Measurements from ENCODE around the gene SRPX. TPM values are rescaled to one million over a fixed set of nuclear protein-coding genes. Genes with fewer than 3 reads are reported as not detected.

The SRPX gene
- total RNA-seq, 1 experiment from 2014 or later: 2.2 TPM

GRCh38 chrX:38178396-38178795 is 42.3 kb downstream of the SRPX start:
- peaks cover 4% of the 10 kb centered on the region for H3K27me3 Mint-ChIP-seq (ENCODE audit: insufficient read depth, unreplicated experiment)
- no peak for DNase-seq

GRCh38 chrX:38175139-38175538 is 45.5 kb downstream of the SRPX start:
- no peak overlapping the region for H3K27ac Mint-ChIP-seq (ENCODE audit: unreplicated experiment)
- H3K36me3 Mint-ChIP-seq (ENCODE audit: insufficient read depth, unreplicated experiment): no peaks in the 10 kb centered on the region
- TF ChIP-seq CTCF (IDR thresholded peaks at IDR 0.05; ENCODE audit: insufficient read depth in 1 of 2, low read depth in 1 of 2, low read length in 1 of 2, severe bottlenecking in 1 of 2, unreplicated experiment in 1 of 2): peak; percentile 53 to 55
- ChIA-PET POLR2A (no interaction called here), CTCF (interaction anchor here (0.9 to 1.4 kb wide), 3 partner anchors 8 to 429 kb away, joined by 3 to 7 read pairs (median 3); no protein-coding TSS in a partner anchor)
- Histone ChIP-seq H3K36me3 (ENCODE audit: control insufficient read depth, insufficient read depth, low read length) (no peaks in the 10 kb centered on the region), H3K4me1 (no peaks in the 10 kb centered on the region), H3K9me3 (no peaks in the 10 kb centered on the region), H3K4me3 (ENCODE audit: low read depth, low read length) (no peak overlapping the region), H3K27me3 (replicated peaks; ENCODE audit: control insufficient read depth, insufficient read depth, low read length) (no peaks in the 10 kb centered on the region)
- BruUV-seq (replicated peaks): no TSS peak
- peak; percentile 51 to 57 for DNase-seq
- intact Hi-C loops (cut with micrococcal nuclease; ENCODE audit: unreplicated experiment): loop anchor here (1.0 to 5.0 kb wide), 4 partner anchors 249 to 430 kb away; no protein-coding TSS in a partner anchor
- no peaks in the 10 kb centered on the region for H3K4me1 Mint-ChIP-seq (ENCODE audit: low read depth, unreplicated experiment)
- no peak overlapping the region for H3K4me3 Mint-ChIP-seq (ENCODE audit: unreplicated experiment)
- H3K27me3 Mint-ChIP-seq (ENCODE audit: insufficient read depth, unreplicated experiment): peaks cover under 1% of the 10 kb centered on the region
- H3K9me3 Mint-ChIP-seq (ENCODE audit: unreplicated experiment): no peaks in the 10 kb centered on the region

More at GRCh38 chrX:38178396-38178795, 42.3 kb downstream of the SRPX start:
- Histone ChIP-seq H3K4me3 (ENCODE audit: low read depth, low read length) (no peak overlapping the region), H3K36me3 (ENCODE audit: control insufficient read depth, insufficient read depth, low read length) (no peaks in the 10 kb centered on the region), H3K9me3 (no peaks in the 10 kb centered on the region), H3K27me3 (replicated peaks; ENCODE audit: control insufficient read depth, insufficient read depth, low read length) (no peaks in the 10 kb centered on the region), H3K4me1 (no peaks in the 10 kb centered on the region)
- H3K27ac Mint-ChIP-seq (ENCODE audit: unreplicated experiment): no peak overlapping the region
- no peak for TF ChIP-seq CTCF (IDR thresholded peaks at IDR 0.05; ENCODE audit: insufficient read depth in 1 of 2, low read depth in 1 of 2, low read length in 1 of 2, severe bottlenecking in 1 of 2, unreplicated experiment in 1 of 2)
- POLR2A ChIA-PET: no interaction called here
- CTCF ChIA-PET: no interaction called here
- no peaks in the 10 kb centered on the region for H3K4me1 Mint-ChIP-seq (ENCODE audit: low read depth, unreplicated experiment)
- H3K4me3 Mint-ChIP-seq (ENCODE audit: unreplicated experiment): no peak overlapping the region
- no peaks in the 10 kb centered on the region for H3K9me3 Mint-ChIP-seq (ENCODE audit: unreplicated experiment)
- no peaks in the 10 kb centered on the region for H3K36me3 Mint-ChIP-seq (ENCODE audit: insufficient read depth, unreplicated experiment)
- intact Hi-C loops (cut with micrococcal nuclease; ENCODE audit: unreplicated experiment): loop anchor here (5.0 kb wide), 2 partner anchors 271 to 351 kb away; no protein-coding TSS in a partner anchor
- no TSS peak for BruUV-seq (replicated peaks)

DNA sequence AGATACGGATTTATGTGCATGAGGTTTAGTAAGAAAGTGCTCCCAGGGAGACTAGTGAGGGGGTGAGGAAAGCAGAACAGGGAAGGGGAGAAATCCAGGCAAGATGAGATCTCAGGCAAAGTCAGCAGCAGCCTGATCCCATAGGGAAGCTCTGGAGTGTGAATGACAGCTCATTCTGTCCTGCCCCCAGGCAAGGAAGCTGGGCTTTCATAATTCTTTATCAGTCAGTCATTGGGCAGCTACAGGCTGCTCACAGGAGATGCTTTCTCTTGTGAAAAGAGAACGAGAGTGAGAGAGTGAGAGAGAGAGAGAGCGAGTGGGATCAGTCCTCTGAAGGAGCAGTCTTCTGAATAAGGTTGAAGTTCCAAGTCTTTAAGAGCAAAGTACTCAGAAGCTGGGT is 48.1 kb downstream of the SRPX start:
- no peaks in the 10 kb centered on the region for H3K9me3 Mint-ChIP-seq (ENCODE audit: unreplicated experiment)
- intact Hi-C loops (cut with micrococcal nuclease; ENCODE audit: unreplicated experiment): no loop called here

More for the DNA sequence above, 48.1 kb downstream of the SRPX start:
- Mint-ChIP-seq H3K27ac (ENCODE audit: unreplicated experiment) (no peak overlapping the region), H3K27me3 (ENCODE audit: insufficient read depth, unreplicated experiment) (no peaks in the 10 kb centered on the region), H3K4me3 (ENCODE audit: unreplicated experiment) (no peak overlapping the region), H3K36me3 (ENCODE audit: insufficient read depth, unreplicated experiment) (no peaks in the 10 kb centered on the region), H3K4me1 (ENCODE audit: low read depth, unreplicated experiment) (no peaks in the 10 kb centered on the region)
- Histone ChIP-seq H3K36me3 (ENCODE audit: control insufficient read depth, insufficient read depth, low read length) (no peaks in the 10 kb centered on the region), H3K4me3 (ENCODE audit: low read depth, low read length) (no peak overlapping the region), H3K27me3 (replicated peaks; ENCODE audit: control insufficient read depth, insufficient read depth, low read length) (no peaks in the 10 kb centered on the region), H3K9me3 (no peaks in the 10 kb centered on the region), H3K4me1 (no peaks in the 10 kb centered on the region)
- TF ChIP-seq CTCF (IDR thresholded peaks at IDR 0.05; ENCODE audit: insufficient read depth in 1 of 2, low read depth in 1 of 2, low read length in 1 of 2, severe bottlenecking in 1 of 2, unreplicated experiment in 1 of 2): no peak
- DNase-seq: peak in 1 of 2 experiments; percentile 10
- BruUV-seq (replicated peaks): no TSS peak
- CTCF ChIA-PET: interaction anchor here (0.9 kb wide), 1 partner anchor 267 kb away, joined by 3 read pairs; no protein-coding TSS in a partner anchor
- POLR2A ChIA-PET: no interaction called here
